ENCODE measurements around the gene SVIL. TPM values are rescaled to one million over a fixed set of nuclear protein-coding genes. Genes with fewer than 3 reads are reported as not detected.
"Not testable (repeated sequence)": the region's sequence is repeated elsewhere in the genome, so short reads cannot be mapped to it uniquely, and the experiment has no call there.

SVIL gene
- total RNA-seq, 1 donor from 2014 or later = 72.1 TPM

- DNase-seq (ENCODE audit: low read depth) = no peak
- H3K27me3 ChIP-seq (ENCODE audit: control insufficient read depth, insufficient read depth, low read length) = no peaks in the 10 kb centered on the region
- TF ChIP-seq CTCF (IDR thresholded peaks at IDR 0.05; ENCODE audit: insufficient read depth, low read length, poor library complexity, severe bottlenecking) = no peak
- H3K36me3 ChIP-seq (ENCODE audit: control insufficient read depth, insufficient read depth, low read length) = peaks cover 2% of the 10 kb centered on the region
- H3K4me3 ChIP-seq (ENCODE audit: low read depth, low read length) = no peak overlapping the region
Measured at GRCh38 chr10:29563420-29564035, 71.2 kb downstream of the SVIL start.

GRCh38 chr10:29563006-29563405 is 71.8 kb downstream of the SVIL start:
- not testable (repeated sequence) for H3K36me3 ChIP-seq (ENCODE audit: control insufficient read depth, insufficient read depth, low read length); H3K4me3 ChIP-seq (ENCODE audit: low read depth, low read length); H3K27me3 ChIP-seq (ENCODE audit: control insufficient read depth, insufficient read depth, low read length); DNase-seq (ENCODE audit: low read depth)

- DNase-seq (ENCODE audit: low read depth) = no peak
- H3K36me3 ChIP-seq (ENCODE audit: control insufficient read depth, insufficient read depth, low read length) = peaks cover 1% of the 10 kb centered on the region
- no peaks in the 10 kb centered on the region for H3K27me3 ChIP-seq (ENCODE audit: control insufficient read depth, insufficient read depth, low read length)
- TF ChIP-seq CTCF (IDR thresholded peaks at IDR 0.05; ENCODE audit: insufficient read depth, low read length, poor library complexity, severe bottlenecking) = no peak
- no peak overlapping the region for H3K4me3 ChIP-seq (ENCODE audit: low read depth, low read length)
Measured at GRCh38 chr10:29559996-29560395, 74.8 kb downstream of the SVIL start.

GRCh38 chr10:29557665-29558064 is 77.1 kb downstream of the SVIL start:
- DNase-seq (ENCODE audit: low read depth) = no peak
- no peak for TF ChIP-seq CTCF (IDR thresholded peaks at IDR 0.05; ENCODE audit: insufficient read depth, low read length, poor library complexity, severe bottlenecking)
- H3K36me3 ChIP-seq (ENCODE audit: control insufficient read depth, insufficient read depth, low read length) = peaks cover 5% of the 10 kb centered on the region
- no peaks in the 10 kb centered on the region for H3K27me3 ChIP-seq (ENCODE audit: control insufficient read depth, insufficient read depth, low read length)
- H3K4me3 ChIP-seq (ENCODE audit: low read depth, low read length) = no peak overlapping the region

GRCh38 chr10:29555746-29556481 is 78.9 kb downstream of the SVIL start:
- Histone ChIP-seq H3K27me3 (ENCODE audit: control insufficient read depth, insufficient read depth, low read length) (no peaks in the 10 kb centered on the region), H3K4me3 (ENCODE audit: low read depth, low read length) (no peak overlapping the region), H3K36me3 (ENCODE audit: control insufficient read depth, insufficient read depth, low read length) (peaks cover 6% of the 10 kb centered on the region)
- TF ChIP-seq CTCF (IDR thresholded peaks at IDR 0.05; ENCODE audit: insufficient read depth, low read length, poor library complexity, severe bottlenecking) = no peak
- peak; percentile 44 for DNase-seq (ENCODE audit: low read depth)

- no peak for DNase-seq (ENCODE audit: low read depth)
- no peak for TF ChIP-seq CTCF (IDR thresholded peaks at IDR 0.05; ENCODE audit: insufficient read depth, low read length, poor library complexity, severe bottlenecking)
- Histone ChIP-seq H3K36me3 (ENCODE audit: control insufficient read depth, insufficient read depth, low read length) (peaks cover 7% of the 10 kb centered on the region), H3K4me3 (ENCODE audit: low read depth, low read length) (no peak overlapping the region), H3K27me3 (ENCODE audit: control insufficient read depth, insufficient read depth, low read length) (no peaks in the 10 kb centered on the region)
Measured at GRCh38 chr10:29555091-29555745, 79.6 kb downstream of the SVIL start.
